ENCODE results near the gene SRR. TPM values are rescaled to one million over a fixed set of nuclear protein-coding genes. Genes with fewer than 3 reads are reported as not detected.

Gene SRR
- total and polyA plus RNA-seq, 2 donors (not counting 3 experiments of a cell fraction or from before 2014, with no cell fraction given), result 13.7 to 20.1 TPM

DNA sequence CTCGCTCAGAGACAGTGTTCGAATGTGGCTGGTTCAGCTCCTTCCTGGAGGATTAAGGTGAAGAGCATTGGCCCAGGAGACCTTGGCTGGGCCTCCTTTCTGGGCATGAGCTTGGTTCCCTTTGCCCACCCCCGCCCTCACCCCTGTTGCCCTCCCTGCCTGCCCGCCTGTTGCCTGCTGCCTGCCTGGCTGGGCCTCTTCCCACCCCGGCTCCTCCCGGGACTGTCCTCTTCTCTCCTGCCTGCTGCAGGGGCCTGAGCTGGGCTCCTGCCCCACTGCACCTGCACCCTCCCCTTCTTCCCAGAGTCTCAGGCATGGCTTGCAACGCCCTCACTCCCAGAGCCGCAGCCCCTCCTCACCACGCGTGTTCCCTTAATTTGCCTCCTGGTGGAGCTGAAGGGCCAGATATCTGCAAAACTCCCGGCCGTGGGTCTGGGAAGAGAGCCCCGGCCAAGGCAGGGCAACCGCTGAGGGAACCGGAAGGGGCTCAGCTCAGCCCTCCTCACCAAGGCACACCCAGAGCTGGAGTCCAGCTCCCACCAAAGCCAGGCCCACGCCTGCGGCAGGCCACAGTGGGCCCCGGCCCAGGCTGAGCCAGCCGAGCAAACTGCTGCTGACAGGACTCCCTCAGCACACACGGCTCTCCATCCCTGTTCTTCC lies 65.9 kb downstream of the SRR start:
- no peaks in the 10 kb centered on the region for H4K20me1 ChIP-seq (replicated peaks; ENCODE audit: control insufficient read depth, extremely low read depth, insufficient read depth, low read length)
- FAIRE-seq, result no peak
- no peaks in the 10 kb centered on the region for H3K79me2 ChIP-seq (ENCODE audit: control insufficient read depth, insufficient read depth, low read length)
- no peaks in the 10 kb centered on the region for H3K9me3 ChIP-seq (replicated peaks; ENCODE audit: control insufficient read depth, insufficient read depth, low read length)
- no peak overlapping the region for H3K4me3 ChIP-seq (replicated peaks in 1 of 3; ENCODE audit: insufficient read depth in 1 of 3, low read depth in 1 of 3, low read length in 3 of 3)
- TF ChIP-seq, protein P1, sequence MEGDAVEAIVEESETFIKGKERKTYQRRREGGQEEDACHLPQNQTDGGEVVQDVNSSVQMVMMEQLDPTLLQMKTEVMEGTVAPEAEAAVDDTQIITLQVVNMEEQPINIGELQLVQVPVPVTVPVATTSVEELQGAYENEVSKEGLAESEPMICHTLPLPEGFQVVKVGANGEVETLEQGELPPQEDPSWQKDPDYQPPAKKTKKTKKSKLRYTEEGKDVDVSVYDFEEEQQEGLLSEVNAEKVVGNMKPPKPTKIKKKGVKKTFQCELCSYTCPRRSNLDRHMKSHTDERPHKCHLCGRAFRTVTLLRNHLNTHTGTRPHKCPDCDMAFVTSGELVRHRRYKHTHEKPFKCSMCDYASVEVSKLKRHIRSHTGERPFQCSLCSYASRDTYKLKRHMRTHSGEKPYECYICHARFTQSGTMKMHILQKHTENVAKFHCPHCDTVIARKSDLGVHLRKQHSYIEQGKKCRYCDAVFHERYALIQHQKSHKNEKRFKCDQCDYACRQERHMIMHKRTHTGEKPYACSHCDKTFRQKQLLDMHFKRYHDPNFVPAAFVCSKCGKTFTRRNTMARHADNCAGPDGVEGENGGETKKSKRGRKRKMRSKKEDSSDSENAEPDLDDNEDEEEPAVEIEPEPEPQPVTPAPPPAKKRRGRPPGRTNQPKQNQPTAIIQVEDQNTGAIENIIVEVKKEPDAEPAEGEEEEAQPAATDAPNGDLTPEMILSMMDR (IDR thresholded peaks at IDR 0.05; ENCODE audit: extremely low read depth in 1 of 2, insufficient read depth in 1 of 2, low read depth in 1 of 2, low read length in 2 of 2), result peak in 1 of 2 donors; percentile 2
- TF ChIP-seq POLR2A (IDR thresholded peaks at IDR 0.05; ENCODE audit: low read depth, low read length) (no peak), GATA2 (IDR thresholded peaks at IDR 0.05; ENCODE audit: insufficient read depth, insufficient read length, low read depth, low read length) (no peak), POLR2AphosphoS5 (IDR thresholded peaks at IDR 0.05; ENCODE audit: insufficient read depth, low read depth, low read length) (no peak)
- ChIA-PET CTCF (interaction anchor here (1.5 to 6.4 kb wide), 3 partner anchors 10 to 46 kb away, joined by 6 to 47 read pairs (median 29); no protein-coding TSS in a partner anchor), POLR2A (no interaction called here)
- H3K36me3 ChIP-seq (ENCODE audit: control insufficient read depth in 2 of 2, extremely low read depth in 1 of 2, insufficient read depth in 2 of 2, low read length in 2 of 2), result peaks cover 0 to 23% of the 10 kb centered on the region in 2 experiments
- H3K27ac ChIP-seq (ENCODE audit: insufficient read depth, low read depth, low read length), result no peak overlapping the region
- H3K4me2 ChIP-seq (ENCODE audit: insufficient read depth, low read length), result no peak overlapping the region
- no peaks in the 10 kb centered on the region for H3K9me1 ChIP-seq (replicated peaks; ENCODE audit: control insufficient read depth, extremely low read depth, insufficient read depth, low read length)
- dilution Hi-C loops (cut with MboI; ENCODE audit: extremely low pct_ligation_motif_present, low sequenced_read_pairs) (no loop called here), intact Hi-C loops (cut with micrococcal nuclease) (loop anchor here (1.0 kb wide), 1 partner anchor 47 kb away; no protein-coding TSS in a partner anchor)
- H2AFZ ChIP-seq (ENCODE audit: low read depth, low read length), result no peak overlapping the region
- BruUV-seq (replicated peaks), result no TSS peak
- DNase-seq (ENCODE audit: low read depth, low spot score), result no peak
- peaks cover 6% of the 10 kb centered on the region for H3K4me1 ChIP-seq (ENCODE audit: control insufficient read depth, extremely low read depth, insufficient read depth, low read length)
- H3K27me3 ChIP-seq (ENCODE audit: control insufficient read depth in 2 of 2, insufficient read depth in 2 of 2, low read length in 2 of 2), result no peaks in the 10 kb centered on the region
- H3K9ac ChIP-seq (replicated peaks; ENCODE audit: extremely low read depth, insufficient read depth, low read length), result no peak overlapping the region

DNA sequence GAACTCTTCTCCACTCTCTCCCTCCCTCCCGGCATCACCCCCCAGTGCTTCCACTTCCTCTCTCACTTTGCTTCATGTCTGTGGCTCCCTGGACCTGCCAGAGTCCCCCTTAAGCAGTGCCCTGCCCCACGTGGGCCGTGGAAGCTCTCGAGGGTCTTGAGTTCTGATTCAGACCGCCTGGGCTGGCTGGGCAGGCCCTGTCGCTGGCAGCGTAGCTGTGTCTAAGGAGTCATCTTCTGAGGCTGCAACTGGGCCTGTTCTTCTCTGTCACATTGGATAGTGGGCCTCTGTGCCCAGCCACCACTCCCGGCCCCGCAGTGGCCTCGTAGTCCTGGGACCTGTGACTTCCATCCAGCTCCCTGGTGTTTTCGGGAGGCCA lies 66.5 kb downstream of the SRR start:
- Histone ChIP-seq H3K4me3 (replicated peaks in 1 of 3; ENCODE audit: insufficient read depth in 1 of 3, low read depth in 1 of 3, low read length in 3 of 3) (no peak overlapping the region), H3K27me3 (ENCODE audit: control insufficient read depth in 2 of 2, insufficient read depth in 2 of 2, low read length in 2 of 2) (no peaks in the 10 kb centered on the region), H4K20me1 (replicated peaks; ENCODE audit: control insufficient read depth, extremely low read depth, insufficient read depth, low read length) (no peaks in the 10 kb centered on the region), H3K4me1 (ENCODE audit: control insufficient read depth, extremely low read depth, insufficient read depth, low read length) (peaks cover 6% of the 10 kb centered on the region), H2AFZ (ENCODE audit: low read depth, low read length) (no peak overlapping the region), H3K27ac (ENCODE audit: insufficient read depth, low read depth, low read length) (no peak overlapping the region), H3K9me3 (replicated peaks; ENCODE audit: control insufficient read depth, insufficient read depth, low read length) (no peaks in the 10 kb centered on the region), H3K79me2 (ENCODE audit: control insufficient read depth, insufficient read depth, low read length) (no peaks in the 10 kb centered on the region), H3K36me3 (ENCODE audit: control insufficient read depth in 2 of 2, extremely low read depth in 1 of 2, insufficient read depth in 2 of 2, low read length in 2 of 2) (peaks cover 0 to 19% of the 10 kb centered on the region in 2 experiments), H3K9me1 (replicated peaks; ENCODE audit: control insufficient read depth, extremely low read depth, insufficient read depth, low read length) (no peaks in the 10 kb centered on the region), H3K9ac (replicated peaks; ENCODE audit: extremely low read depth, insufficient read depth, low read length) (no peak overlapping the region), H3K4me2 (ENCODE audit: insufficient read depth, low read length) (no peak overlapping the region)
- ChIA-PET CTCF (interaction anchor here (1.1 to 6.4 kb wide), 4 partner anchors 11 to 46 kb away, joined by 3 to 47 read pairs (median 18); no protein-coding TSS in a partner anchor), POLR2A (no interaction called here)
- TF ChIP-seq, protein P2, sequence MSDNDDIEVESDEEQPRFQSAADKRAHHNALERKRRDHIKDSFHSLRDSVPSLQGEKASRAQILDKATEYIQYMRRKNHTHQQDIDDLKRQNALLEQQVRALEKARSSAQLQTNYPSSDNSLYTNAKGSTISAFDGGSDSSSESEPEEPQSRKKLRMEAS (IDR thresholded peaks at IDR 0.05; ENCODE audit: insufficient read depth, insufficient read length), result no peak
- TF ChIP-seq POLR2A (IDR thresholded peaks at IDR 0.05; ENCODE audit: low read depth, low read length) (no peak), EZH2 (IDR thresholded peaks at IDR 0.05; ENCODE audit: borderline replicate concordance, low read depth, low read length, severe bottlenecking) (no peak)
- TF ChIP-seq, protein P1 (IDR thresholded peaks at IDR 0.05; ENCODE audit: extremely low read depth in 1 of 2, insufficient read depth in 1 of 2, low read depth in 1 of 2, low read length in 2 of 2), result no peak
- dilution Hi-C loops (cut with MboI; ENCODE audit: extremely low pct_ligation_motif_present, low sequenced_read_pairs), result no loop called here
- no TSS peak for BruUV-seq (replicated peaks)
- DNase-seq (ENCODE audit: low read depth, low spot score), result no peak
- no peak for FAIRE-seq
- intact Hi-C loops (cut with micrococcal nuclease), result no loop called here

Data from endothelial cell of umbilical vein (primary cell).